ENCODE data around the gene CALR. TPM values are rescaled to one million over a fixed set of nuclear protein-coding genes. Genes with fewer than 3 reads are reported as not detected.
"Not testable (repeated sequence)": the region's sequence is repeated elsewhere in the genome, so short reads cannot be mapped to it uniquely, and the experiment has no call there.

Gene CALR
- polyA plus RNA-seq, 4 donors = 715 to 943 (median 905) TPM

DNA sequence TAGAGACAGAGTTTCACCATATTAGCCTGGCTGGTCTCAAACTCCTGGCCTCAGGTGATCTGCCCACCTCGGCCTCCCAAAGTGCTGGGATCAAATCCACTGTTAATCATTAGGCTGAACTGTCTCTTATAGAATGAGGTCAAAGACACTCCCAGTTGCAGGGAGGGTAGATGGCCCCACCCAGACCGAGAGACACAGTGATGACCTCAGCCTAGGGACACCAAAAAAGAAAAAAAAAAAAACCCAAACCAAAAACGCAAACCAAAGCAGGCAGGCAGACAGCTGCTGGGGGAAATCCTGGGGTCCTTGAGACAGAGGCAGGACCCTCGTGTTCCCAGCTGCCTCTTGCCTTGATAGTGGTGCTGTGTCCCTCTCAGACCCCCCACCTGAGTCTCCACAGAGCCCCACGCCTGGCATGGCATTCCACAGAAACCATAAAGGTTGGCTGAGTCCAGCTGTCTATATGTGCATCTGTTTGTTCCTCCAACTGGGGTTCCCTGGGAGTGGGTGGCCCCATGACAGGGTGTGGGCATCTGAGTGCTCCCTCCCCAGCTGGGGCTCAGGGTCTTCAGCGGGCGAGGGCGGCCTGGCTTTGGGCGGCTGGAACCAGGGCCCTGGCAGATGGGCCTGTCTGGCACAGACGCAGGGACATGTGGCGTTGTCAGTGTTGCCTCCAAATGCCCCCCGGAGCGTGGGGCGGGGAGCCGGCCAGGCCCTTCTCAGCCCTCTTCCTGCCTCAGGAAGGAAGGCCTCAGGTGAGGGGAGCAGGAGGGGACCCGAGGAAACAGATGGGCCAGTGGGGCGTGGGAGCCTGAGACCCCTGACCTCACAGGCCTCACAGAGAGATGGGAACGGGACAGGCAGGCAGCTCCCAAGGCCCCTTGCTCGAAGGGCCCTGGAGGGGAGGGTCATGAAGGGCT is 36.2 kb downstream of the CALR start:
- no peak for DNase-seq (ENCODE audit: low read depth in 4 of 4, low spot score in 3 of 4)

DNA sequence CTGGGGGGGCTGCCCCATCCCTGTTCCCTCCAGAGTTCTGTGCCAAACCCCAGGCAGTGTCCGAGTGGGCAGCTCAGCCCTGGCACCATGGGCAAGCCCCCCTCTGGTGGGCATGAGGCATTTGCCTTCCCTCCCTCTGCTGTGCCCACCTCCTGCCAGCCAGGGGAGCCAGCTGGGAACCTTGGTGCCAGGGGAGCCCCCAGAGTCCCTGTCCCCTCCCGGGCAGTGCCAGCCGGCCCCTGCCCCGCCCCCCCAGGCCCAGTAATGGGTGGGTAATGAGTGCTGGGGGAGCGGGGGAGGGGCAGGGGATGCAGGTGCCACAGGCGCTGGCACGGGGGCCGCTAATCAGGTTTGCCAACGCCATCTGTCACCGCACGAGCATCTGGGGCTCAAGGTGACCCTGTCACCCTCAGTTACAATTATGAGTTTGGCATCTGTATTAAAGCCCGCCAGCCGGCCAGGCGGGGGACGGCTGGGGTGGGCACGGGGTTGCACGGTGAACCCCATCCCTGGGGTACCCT is 36.9 kb downstream of the CALR start:
- DNase-seq (ENCODE audit: low read depth in 4 of 4, low spot score in 3 of 4) = no peak

GRCh38 chr19:12976109-12976508 is 37.7 kb downstream of the CALR start:
- DNase-seq (ENCODE audit: low read depth in 4 of 4, low spot score in 3 of 4) = not testable (repeated sequence)

DNA sequence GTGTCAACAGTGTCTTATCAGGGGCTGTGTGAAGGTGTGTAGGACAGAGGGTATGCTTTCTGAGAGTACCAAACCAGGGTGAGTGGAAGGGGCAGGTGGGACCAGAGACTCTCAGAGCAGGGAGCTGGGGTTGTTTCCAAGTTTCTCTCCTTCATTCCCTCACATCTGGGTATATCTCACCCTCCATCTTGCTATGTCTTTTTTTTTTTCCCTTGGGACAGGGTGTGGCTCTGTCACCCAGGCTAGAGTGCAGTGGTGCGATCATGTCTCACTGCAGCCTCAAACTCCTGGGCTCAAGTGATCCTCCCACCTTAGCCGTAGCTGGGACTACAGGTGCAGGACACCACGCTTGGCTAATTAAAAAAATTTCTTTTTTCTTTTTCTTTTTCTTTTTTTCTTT is 41.6 kb downstream of the CALR start:
- no peak for DNase-seq (ENCODE audit: low read depth in 4 of 4, low spot score in 3 of 4)

DNA sequence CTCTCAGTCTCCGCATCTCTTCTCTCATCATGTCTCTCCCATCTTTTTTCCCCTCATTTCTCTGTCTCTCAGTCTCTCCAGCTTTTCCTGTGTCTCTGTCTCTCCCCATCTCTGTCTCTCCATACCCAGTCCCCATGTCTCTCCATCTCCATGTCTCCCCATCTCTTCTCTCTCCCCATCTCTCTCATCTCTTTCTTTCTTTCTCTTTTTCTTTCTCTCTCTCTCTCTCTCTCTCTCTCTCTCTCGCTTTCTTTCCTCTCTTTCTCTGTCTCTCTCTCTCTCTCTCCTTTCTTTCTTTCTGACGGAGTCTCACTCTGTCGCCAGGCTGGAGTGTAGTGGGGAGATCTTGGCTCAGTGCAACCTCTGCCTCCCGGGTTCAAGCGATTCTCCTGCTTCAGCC is 44.2 kb downstream of the CALR start:
- DNase-seq (ENCODE audit: low read depth in 4 of 4, low spot score in 3 of 4) = no peak

- no peak for DNase-seq (ENCODE audit: low read depth in 4 of 4, low spot score in 3 of 4)
These were observed 44.7 kb downstream of the CALR start for GRCh38 chr19:12983091-12983490.

GRCh38 chr19:12983542-12984142 is 45.2 kb downstream of the CALR start:
- peak in 2 of 4 donors; percentile 38 to 55 for DNase-seq (ENCODE audit: low read depth in 4 of 4, low spot score in 3 of 4)

DNA sequence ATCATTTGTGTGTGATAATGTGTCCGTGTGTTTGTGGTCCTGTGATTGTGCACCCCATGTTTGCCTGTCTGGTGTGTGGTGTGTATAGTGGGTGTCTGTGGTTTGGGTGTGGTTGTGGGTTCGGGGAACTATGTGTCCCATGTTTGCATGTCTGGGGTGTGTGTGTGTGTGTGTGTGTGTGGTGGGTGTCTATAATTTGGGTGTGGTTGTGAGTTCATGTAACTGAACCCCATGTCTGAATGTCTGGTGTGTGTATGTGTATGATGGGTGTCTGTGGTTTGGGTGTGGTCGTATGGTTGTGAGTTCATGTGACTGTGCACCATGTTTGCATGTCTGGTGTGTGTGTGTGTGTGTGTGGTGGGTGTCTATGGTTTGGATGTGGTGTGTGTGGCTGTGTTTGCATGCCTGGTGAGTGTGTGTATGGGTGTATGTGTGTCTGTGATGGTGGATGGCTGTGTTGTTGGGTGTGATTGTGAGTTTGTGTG is 45.8 kb downstream of the CALR start:
- no peak for DNase-seq (ENCODE audit: low read depth in 4 of 4, low spot score in 3 of 4)

DNA sequence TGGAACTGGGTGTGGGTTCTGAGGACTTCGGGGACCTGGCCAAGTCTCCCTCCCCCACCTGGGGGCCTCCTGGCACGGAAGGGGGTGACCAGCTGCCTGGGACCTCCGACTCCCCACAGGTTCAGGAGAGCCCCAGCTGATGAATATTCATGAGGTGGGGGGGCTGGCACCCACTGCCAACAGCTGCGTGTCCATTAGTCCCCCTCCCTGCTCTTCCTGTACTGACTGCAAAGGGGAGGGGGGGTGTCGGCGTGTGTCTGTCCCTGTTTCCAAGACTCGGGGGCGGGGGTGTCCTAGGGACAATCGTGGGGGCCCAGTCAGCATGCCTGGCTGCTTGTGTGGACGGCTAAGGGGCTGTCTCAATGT is 46.3 kb downstream of the CALR start:
- no peak for DNase-seq (ENCODE audit: low read depth in 4 of 4, low spot score in 3 of 4)

DNA sequence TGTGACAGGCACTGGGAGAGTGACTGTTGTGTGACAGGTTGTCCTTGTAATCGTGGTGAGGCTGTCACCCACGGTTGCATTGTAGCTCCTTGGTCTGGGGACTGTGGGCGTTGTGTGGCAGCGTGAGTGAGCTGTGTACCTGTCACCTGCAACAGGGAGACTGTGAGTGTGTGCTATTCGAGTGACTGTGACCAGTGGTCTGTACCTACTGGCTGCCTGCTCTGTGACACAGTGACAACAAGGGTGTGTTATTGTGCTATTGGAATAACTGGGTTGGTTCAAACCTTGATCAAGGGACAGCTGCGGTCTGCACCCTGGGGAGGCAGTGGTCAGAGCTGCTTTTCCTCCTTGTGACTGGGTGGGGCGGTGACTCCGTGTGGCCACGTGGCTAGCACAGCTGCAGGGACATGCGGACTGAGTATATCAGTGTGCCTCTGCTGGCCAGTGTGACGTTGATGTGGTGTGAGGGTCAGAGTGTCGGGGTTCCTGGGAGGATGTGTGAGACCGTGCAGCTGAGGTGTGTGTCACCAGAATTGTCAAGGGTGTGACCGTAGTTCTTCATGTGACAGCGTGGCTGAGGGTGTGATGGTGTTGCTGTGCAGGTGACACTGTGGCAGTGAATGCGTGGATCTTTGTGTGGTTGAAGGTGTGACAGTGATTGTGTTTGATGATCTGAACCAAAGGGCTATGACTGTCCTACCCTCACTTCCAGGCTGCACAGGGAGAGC is 46.8 kb downstream of the CALR start:
- no peak for DNase-seq (ENCODE audit: low read depth in 4 of 4, low spot score in 3 of 4)

GRCh38 chr19:12986726-12987125 is 48.3 kb downstream of the CALR start:
- DNase-seq (ENCODE audit: low read depth in 4 of 4, low spot score in 3 of 4) = no peak

GRCh38 chr19:12987190-12987589 is 48.8 kb downstream of the CALR start:
- DNase-seq (ENCODE audit: low read depth in 4 of 4, low spot score in 3 of 4) = no peak

DNA sequence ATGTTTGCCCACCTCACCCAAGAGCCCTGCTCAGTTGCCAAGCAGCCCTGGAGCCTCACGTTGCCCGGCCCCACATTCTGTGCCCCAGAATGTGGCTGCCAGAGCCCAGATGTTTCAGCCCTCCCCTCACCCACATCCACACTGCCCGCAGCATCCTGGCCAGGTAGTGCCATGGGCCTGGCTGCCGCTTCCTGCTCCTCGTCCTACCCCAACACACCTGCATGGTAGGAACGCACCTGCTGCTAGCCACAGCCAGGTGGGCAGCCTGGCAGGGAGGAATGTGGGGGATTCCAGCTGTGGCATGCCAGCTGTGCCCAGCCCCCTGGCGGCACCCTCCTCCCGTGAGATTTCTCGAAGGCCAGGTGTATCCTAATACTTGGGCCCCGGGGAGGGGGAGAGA is 49.4 kb downstream of the CALR start:
- DNase-seq (ENCODE audit: low read depth in 4 of 4, low spot score in 3 of 4) = no peak

DNA sequence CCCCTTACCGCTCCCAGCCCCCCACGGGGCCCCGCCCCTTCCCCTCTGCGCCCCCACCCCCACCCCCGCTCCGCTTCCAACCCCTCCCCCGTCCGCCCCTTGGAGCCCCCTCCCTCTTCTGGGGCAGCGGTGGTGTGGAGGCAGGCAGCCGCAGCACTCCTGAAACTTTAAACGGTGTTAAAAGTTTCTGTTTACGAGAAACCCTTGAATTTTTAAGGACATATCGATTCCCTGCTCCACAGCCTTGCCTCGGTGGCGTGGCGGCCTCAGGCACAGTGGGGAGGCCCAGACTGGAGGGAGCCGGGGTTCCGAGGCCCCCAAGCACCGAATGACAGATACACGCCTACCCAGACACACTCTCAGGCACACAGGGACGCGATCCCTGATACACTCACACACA is 52.0 kb downstream of the CALR start:
- no peak for DNase-seq (ENCODE audit: low read depth in 4 of 4, low spot score in 3 of 4)

DNA sequence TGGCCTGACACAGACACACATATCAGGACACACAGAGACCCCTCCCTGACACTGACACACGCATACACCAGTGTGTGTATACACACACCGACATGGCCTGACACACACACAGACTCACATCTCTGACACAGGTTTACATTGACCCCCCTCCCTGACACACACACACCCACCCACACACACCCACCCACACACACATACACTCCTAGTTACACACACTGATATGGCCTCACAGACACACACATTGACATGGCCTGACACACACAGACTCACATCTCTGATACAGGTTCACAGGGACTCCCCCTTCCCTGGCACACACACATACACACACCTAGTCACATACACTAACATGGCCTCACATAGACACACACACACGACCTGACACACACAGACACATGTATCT is 52.4 kb downstream of the CALR start:
- DNase-seq (ENCODE audit: low read depth in 4 of 4, low spot score in 3 of 4) = no peak

- DNase-seq (ENCODE audit: low read depth in 4 of 4, low spot score in 3 of 4) = no peak
These were observed 52.9 kb downstream of the CALR start for GRCh38 chr19:12991296-12991695.

DNA sequence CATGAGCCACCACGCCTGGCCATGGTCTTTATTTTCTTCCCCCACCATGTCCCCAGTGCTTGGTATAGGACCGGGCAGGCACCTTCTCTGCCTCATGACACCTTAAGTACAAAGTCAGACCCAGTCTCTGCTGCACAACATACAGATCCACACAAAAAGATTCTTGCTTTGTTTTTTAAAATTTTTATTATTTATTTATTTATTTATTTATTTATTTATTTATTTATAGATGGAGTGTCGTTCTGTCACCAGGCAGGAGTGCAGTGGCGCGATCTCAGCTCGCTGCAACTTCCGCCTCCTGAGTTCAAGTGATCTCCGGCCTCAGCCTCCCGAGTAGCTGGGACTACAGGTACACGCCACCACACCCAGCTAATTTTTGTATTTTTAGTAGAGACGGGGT is 54.3 kb downstream of the CALR start:
- DNase-seq (ENCODE audit: low read depth in 4 of 4, low spot score in 3 of 4) = no peak

DNA sequence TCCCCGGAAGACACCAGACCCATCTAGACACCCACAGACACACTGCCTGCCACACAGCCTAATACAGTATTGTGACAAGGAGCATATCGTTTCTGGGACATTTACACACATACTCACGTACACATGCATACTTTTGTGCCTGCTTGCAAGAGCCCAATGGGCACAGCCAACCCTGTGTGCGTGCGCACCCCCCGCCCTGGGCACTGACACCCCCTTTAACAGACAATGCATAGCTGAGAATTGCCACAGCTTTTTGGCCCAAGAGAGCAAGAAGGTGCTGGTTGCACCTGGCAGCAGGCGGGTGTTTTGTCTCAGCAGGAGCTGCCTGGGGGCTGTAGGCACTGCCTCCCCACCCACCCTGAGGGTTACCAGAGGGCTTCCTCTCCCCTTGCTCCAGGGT is 55.2 kb downstream of the CALR start:
- DNase-seq (ENCODE audit: low read depth in 4 of 4, low spot score in 3 of 4) = no peak

Data from left renal pelvis (tissue), 4 donors.